Hypothalamus (tissue), 51 donors: ENCODE measurements around the gene ODF2L.

Experiments
- DNase-seq, 51 donors: peaks; one replicate each; lab custom pipeline; 2025; lab: John Stamatoyannopoulos, UW

ODF2L gene

GRCh38 chr1:86395751-86396497, at the start of gene ODF2L:
Gene ODF2L, minus strand, starts transcription at chr1:86396323. Its CDS starts 9,296 bp downstream, at chr1:86387027.
- peak; percentile 40 to 93 (median 84) for DNase-seq

GRCh38 chr1:86445919-86446318, 49.8 kb upstream of the ODF2L start:
- no peak for DNase-seq

GRCh38 chr1:86441997-86442396, 45.9 kb upstream of the ODF2L start:
- DNase-seq: no peak

GRCh38 chr1:86441581-86441980, 45.5 kb upstream of the ODF2L start:
- no peak for DNase-seq

GRCh38 chr1:86436041-86436440, 39.9 kb upstream of the ODF2L start:
- no peak for DNase-seq

- no peak for DNase-seq
Measured at GRCh38 chr1:86435327-86435726, 39.2 kb upstream of the ODF2L start.

- DNase-seq: no peak
Measured at GRCh38 chr1:86434059-86434458, 37.9 kb upstream of the ODF2L start.

GRCh38 chr1:86430376-86430775, 34.3 kb upstream of the ODF2L start:
- no peak for DNase-seq

- DNase-seq: peak in 2 of 51 donors; percentile 5 to 14
Measured at GRCh38 chr1:86429835-86430234, 33.7 kb upstream of the ODF2L start.

GRCh38 chr1:86429122-86429725, 33.1 kb upstream of the ODF2L start:
- DNase-seq: no peak

- DNase-seq: no peak
Measured at GRCh38 chr1:86423873-86424272, 27.8 kb upstream of the ODF2L start, which contains the start of gene CLCA2. Gene CLCA2, plus strand, starts transcription at chr1:86424171. Its CDS starts 77 bp downstream, at chr1:86424248.

- no peak for DNase-seq
Measured at GRCh38 chr1:86423473-86423872, 27.4 kb upstream of the ODF2L start.

- DNase-seq: no peak
Measured at GRCh38 chr1:86421601-86422280, 25.6 kb upstream of the ODF2L start.

- DNase-seq: peak in 8 of 51 donors; percentile 2 to 43 (median 10)
Measured at GRCh38 chr1:86419277-86419903, 23.3 kb upstream of the ODF2L start.

- DNase-seq: no peak
Measured at GRCh38 chr1:86416343-86416742, 20.2 kb upstream of the ODF2L start.

- no peak for DNase-seq
Measured at GRCh38 chr1:86410879-86411278, 14.8 kb upstream of the ODF2L start.

- DNase-seq: no peak
Measured at GRCh38 chr1:86409416-86410021, 13.4 kb upstream of the ODF2L start.

GRCh38 chr1:86396498-86396890, 371 bp upstream of the ODF2L start:
- no peak for DNase-seq

GRCh38 chr1:86394416-86394815, 1.7 kb downstream of the ODF2L start:
- no peak for DNase-seq

- no peak for DNase-seq
Measured at GRCh38 chr1:86389307-86389706, 6.8 kb downstream of the ODF2L start.

- DNase-seq: no peak
Measured at GRCh38 chr1:86388777-86389176, 7.3 kb downstream of the ODF2L start.
